ENCODE results near the gene UBE2C.

UBE2C gene

GRCh38 chr20:45833883-45834796 lies 21.7 kb downstream of the UBE2C start:
- peak; percentile 71 for DNase-seq

GRCh38 chr20:45834797-45835161 lies 22.3 kb downstream of the UBE2C start:
- DNase-seq: no peak

GRCh38 chr20:45835329-45835765 lies 22.9 kb downstream of the UBE2C start:
- DNase-seq: no peak

GRCh38 chr20:45835825-45836224 lies 23.4 kb downstream of the UBE2C start:
- no peak for DNase-seq

DNA sequence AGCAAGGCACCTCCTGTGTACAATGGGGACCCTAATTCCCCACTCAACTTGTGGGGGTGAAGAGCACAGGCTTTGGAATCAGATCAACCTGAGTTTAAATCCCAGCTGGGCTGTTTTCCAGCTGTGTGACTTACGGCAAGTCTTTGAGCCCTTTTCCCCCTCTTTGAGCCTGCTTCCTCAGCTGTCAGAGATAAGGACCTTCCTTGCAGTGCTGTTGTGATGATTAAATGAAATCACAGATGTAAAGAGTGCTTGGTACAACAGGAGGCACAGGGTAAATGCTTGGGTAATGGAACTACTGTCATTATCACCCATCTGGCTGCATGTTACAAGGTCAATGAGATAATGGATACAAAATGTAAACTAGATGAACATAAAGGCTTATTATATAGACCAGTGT lies 24.4 kb downstream of the UBE2C start:
- no peak for DNase-seq

DNA sequence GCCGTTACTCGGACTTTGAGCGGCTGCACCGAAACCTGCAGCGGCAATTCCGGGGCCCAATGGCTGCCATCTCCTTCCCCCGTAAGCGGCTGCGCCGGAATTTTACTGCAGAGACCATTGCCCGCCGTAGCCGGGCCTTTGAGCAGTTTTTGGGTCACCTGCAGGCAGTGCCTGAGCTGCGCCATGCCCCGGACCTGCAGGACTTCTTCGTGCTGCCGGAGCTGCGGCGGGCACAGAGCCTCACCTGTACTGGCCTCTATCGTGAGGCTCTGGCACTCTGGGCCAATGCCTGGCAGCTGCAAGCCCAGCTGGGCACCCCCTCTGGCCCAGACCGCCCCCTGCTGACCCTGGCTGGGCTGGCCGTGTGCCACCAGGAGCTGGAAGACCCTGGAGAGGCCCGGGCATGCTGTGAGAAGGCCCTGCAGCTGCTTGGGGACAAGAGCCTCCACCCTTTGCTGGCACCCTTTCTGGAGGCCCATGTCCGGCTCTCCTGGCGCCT lies 28.3 kb downstream of the UBE2C start:
- no peak for DNase-seq

- DNase-seq: no peak
Measured at GRCh38 chr20:45841407-45842129, 29.1 kb downstream of the UBE2C start.

DNA sequence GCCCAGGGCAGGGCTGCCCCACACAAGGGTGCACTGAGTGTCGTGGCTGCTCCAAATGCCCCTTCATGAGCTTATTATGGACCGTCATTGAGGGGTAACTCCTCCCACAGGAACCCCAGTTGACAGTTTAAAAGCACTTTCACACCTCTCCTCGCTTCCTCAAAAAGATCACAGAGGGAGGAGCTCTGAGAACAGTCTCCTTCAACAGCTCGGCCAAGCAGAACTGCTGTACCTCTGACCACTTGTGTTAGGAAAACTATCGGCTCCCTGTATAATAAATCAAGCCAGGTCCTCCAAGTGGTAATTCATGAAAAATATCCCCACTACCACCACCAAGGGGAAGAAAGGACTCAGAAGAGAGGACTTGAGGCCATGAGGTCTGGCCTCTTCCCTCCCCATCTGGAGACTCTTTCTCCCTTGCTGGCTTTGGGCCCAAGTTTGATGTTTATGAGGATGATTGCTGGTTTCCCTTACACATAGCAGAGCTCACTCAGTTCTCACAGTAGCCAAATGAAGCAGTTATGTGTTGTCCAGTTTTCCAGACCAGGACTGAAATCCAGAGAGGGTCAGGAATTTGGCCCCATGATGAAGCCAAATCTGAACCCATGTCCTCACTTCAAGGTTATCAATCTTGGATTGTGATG lies 29.8 kb downstream of the UBE2C start:
- no peak for DNase-seq

- no peak for DNase-seq
Measured at GRCh38 chr20:45843506-45843905, 31.1 kb downstream of the UBE2C start.

DNA sequence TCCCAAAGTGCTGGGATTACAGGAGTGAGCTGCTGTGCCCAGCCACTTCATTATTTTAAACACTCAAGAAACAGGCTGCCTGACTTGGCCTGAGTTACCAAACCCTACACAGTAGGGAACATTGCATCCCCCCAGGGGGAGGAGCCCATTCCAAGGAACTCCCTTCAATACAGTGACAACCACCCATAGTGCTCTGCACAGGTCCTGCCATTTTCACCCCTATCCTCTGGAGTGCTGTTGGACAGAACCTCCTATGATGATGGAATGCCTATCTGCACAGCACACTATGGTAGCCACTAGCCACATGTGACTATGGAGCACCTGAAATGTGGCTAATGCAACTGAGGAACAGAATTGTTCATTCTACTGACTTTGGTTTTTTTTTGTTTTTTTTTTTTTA lies 33.0 kb downstream of the UBE2C start:
- no peak for DNase-seq

- DNase-seq: no peak
Measured at GRCh38 chr20:45848421-45848820, 36.0 kb downstream of the UBE2C start.

GRCh38 chr20:45848969-45849582 lies 36.6 kb downstream of the UBE2C start:
- no peak for DNase-seq

- DNase-seq: no peak
Measured at GRCh38 chr20:45850238-45850637, 37.8 kb downstream of the UBE2C start.

- DNase-seq: no peak
Measured at GRCh38 chr20:45850926-45851325, 38.5 kb downstream of the UBE2C start.

- DNase-seq: no peak
Measured at GRCh38 chr20:45851501-45851900, 39.1 kb downstream of the UBE2C start.

GRCh38 chr20:45852326-45852725 lies 39.9 kb downstream of the UBE2C start:
- no peak for DNase-seq

DNA sequence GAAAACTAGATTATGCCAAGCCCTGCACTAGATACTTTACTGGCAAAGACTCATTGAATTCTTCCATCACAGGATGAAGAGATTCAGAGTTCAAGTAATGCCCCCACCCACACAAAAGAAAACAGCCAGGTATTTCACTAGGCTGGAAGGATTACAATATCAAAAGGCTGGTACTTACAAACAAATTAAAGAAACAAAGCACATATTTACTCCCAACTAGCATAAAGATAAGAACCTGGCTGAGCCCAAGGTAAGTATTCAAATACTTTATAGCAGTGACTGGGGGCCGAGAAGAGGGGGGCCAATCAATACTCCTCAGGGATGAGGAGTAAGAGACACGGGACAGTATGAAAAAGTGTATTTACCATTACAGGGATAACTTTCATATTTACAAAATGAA lies 41.0 kb downstream of the UBE2C start:
- DNase-seq: no peak

DNA sequence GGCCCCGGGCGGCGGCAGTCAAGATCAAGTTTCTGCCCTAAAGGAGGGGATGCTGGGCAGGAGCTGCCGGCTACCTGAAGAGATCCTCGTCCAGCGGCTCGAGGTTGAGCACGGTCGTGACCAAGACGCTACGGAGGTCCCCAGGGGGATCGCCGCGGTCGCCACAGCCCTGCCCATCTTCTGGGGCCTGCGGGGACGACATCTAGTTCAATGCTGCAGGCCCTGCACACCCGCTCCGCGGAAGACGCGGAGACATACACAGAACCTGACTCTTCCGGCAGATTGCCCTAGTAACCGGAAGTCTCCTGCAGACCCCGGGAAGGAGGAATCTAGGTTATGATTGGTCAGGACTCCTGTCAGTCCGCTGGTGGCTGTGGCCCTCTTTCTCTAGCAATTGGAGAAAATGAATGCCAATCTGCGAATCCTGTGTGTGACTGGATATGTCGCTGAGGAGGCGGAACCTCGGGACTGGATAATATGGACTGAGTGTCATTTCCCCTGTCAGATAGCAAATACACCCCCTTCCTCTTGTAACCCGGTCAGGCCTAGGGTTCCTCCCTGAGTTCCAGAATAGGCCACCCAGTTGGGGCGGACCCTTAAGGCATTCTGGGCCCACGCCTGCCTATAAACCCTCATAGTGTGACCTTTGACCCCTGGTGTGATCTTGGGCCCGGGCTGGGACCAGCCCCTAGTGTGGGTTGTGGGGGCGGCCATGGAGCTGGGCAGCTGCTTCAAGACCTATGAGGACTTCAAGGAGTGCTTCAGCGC lies 44.9 kb downstream of the UBE2C start, which contains the start of the genes ACOT8 and ZSWIM3:
TSS of gene ACOT8 (minus strand) at position 279 of the 768 bp plus-strand sequence. CDS start at position 202, 77 bp downstream.
TSS of gene ZSWIM3 (plus strand) at position 501 of the 768 bp plus-strand sequence. CDS start at position 713, 212 bp downstream.
- peak; percentile 94 for DNase-seq

DNA sequence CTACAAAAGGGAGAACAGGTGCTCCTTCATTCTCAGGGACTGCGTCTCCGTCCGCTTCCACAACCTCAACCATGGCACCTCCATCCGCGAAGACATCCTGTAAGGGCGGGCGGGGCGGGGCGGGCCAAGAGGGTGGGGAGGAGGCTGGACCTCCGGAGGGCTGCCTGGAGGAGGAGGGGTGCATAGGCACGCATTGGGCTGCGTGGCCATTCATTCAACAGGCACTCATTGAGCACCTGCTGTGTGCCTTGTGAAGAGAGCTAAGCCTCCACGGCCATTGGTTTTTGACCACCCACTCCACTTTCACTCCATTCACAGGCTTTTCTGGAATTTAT lies 45.4 kb downstream of the UBE2C start:
- DNase-seq: no peak

GRCh38 chr20:45859916-45860315 lies 47.5 kb downstream of the UBE2C start:
- DNase-seq: no peak

GRCh38 chr20:45860560-45861220 lies 48.2 kb downstream of the UBE2C start:
- no peak for DNase-seq
